HTERT RPE-1 (cell line): ENCODE results near the gene F10.
"Not testable (repeated sequence)": the region's sequence is repeated elsewhere in the genome, so short reads cannot be mapped to it uniquely, and the experiment has no call there.

Source experiments
- in situ Hi-C: fragments of 300-500 bp; cut with MboI; formaldehyde crosslinking; loops from 4 replicates; pipeline ENCODE4 v1.14.3; 2020; ENCODE audit warnings: low sequenced_read_pairs

The F10 gene

DNA sequence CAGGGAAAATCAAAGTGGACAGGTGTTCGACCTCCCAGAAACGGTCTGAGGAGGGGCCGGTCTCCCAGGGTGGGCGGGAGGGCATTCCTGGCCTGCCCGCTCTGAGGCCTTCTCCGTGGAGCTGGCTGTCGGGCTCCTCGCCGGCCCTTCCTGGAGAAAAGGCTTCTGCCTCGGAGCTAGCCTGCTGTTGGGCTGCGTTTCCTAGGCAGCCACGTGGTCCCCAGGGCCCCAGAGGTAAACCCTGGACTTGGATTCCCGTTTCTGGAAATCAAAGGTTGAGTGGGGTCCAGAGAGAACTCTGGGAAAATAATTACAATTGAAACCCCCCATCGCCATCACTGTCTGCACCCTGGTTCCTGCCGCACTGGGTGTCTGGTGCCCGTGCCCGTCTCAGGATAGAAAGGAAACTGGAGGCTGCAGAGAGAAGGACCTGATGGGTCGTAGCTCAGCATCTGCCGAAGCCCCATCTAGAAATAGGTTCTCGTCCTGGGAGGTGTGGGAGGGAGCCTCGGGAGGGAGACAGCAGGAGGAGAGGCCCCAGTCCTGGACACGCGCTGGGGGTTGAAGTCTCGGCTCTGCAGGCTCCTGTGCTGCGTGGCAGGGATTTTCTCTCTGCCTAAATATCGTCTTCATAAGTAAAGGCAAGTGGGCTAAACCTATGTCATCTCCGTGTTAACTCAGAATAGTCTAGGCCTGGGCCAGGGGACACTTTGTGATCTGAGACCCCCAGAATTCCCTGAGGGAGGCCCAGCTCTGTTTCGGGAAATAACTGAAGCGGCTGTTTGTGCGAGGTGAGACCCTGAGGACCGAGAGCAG is 28.2 kb downstream of the F10 start:
- in situ Hi-C loops: no loop called here

GRCh38 chr13:113151745-113152690 is 29.4 kb downstream of the F10 start:
- in situ Hi-C loops: no loop called here

GRCh38 chr13:113152691-113152983 is 30.0 kb downstream of the F10 start:
- in situ Hi-C loops: no loop called here

GRCh38 chr13:113152984-113153809 is 30.6 kb downstream of the F10 start:
- in situ Hi-C loops: no loop called here

DNA sequence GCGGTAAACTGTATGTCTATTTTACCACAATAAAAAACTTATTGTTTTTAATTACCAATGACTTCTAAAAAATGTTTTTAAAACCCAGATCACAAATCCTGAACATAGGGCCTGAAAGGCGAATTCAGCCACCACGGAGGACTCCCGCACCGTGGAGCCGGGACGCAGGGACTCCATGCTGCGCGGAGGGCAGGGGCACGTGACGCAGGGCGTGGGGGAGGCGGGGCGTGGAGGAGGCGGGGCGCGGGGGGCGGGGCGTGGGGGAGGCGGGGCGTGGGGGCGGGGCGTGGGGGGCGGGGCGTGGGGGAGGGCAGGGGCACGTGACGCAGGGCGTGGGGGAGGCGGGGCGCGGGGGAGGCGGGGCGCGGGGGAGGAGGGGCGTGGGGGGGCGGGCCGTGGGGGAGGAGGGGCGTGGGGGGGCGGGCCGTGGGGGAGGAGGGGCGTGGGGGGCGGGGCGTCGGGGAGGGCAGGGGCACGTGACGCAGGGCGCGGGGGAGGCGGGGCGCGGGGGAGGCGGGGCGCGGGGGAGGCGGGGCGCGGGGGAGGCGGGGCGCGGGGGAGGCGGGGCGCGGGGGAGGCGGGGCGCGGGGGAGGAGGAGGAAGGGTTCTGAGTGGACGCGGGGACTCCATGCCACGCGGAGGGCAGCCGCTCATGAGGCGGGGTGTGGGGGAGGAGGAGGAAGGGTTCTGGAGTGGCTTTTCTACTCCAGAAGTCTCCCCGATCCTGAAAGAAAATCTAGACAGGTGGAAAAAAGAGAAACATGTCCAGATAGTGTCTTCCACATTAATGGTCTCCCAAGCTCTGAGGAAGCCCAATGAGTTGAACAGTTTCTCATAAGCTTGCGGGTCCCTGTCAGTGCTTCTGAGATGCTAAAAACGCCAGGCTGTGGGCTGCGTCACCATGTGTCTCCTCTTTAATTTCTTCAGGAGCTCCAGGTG is 31.5 kb downstream of the F10 start:
- in situ Hi-C loops: no loop called here

GRCh38 chr13:113155201-113155600 is 32.6 kb downstream of the F10 start:
- in situ Hi-C loops: no loop called here

DNA sequence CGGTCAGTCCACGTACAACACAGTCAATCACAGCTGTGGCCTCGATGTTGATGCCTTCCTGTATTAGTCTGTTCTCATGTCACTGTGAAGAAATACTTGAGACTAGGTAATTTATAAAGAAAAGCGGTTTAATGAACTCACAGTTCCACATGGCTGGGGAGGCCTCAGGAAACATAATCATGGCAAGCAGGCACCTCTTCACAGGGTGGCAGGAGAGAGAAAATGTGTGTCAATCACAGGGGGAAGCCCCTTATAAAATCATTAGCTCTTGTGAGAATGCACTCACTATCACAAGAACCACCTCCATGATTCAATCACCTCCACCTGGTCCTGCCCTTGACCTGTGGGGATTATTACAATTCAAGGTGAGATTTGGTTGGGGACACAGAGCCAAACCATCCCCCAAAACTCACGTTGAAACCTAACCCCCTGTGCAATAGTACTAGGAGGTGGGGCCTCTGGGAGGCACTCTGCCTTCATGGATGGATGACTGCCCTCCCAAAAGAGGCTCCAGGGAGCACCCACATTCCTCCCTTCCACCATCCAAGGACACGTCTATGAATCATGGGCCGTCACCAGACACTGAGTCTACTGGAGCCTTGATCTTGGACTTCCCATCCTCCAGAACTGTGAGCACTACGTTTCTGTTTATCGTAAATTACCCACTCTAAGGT is 33.5 kb downstream of the F10 start:
- in situ Hi-C loops: no loop called here

DNA sequence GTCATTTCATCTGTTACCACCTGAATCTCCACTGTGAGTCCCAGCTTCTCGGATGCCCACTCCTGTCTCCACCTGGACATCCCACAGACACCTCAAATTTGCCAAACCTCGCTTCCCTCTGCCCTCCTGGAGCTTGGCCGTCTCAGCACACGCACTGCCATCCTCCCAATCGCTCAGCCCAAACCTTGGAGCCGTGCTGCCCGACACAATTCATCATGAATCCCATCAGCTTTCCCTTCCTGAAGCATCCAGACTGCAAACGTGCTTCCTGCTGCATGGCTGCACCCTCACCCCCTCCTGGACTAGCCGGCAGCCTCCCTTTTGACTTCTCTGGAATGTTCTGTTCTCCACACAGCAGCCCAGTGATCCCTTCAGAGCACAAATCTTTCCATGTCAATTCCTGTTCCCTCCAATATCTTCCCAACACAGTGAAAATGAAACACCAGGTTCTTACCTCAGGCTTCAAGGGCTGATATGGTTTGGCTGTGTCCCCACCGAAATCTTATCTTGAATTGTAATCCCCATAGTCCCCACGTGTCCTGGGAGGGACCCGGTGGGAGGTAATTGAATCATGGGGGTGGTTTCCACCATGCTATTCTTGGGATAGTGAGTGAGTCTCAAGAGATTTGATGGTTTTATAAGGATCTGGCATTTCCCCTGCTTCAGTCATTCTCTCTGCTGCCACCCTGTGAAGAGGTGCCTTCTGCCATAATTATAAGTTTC is 34.8 kb downstream of the F10 start:
- in situ Hi-C loops: no loop called here

- in situ Hi-C loops: no loop called here
Observed at GRCh38 chr13:113157929-113158747, 35.5 kb downstream of the F10 start, which contains the start of gene PROZ. TSS of gene PROZ (plus strand) at chr13:113158648. CDS start at chr13:113158661, 13 bp downstream.

DNA sequence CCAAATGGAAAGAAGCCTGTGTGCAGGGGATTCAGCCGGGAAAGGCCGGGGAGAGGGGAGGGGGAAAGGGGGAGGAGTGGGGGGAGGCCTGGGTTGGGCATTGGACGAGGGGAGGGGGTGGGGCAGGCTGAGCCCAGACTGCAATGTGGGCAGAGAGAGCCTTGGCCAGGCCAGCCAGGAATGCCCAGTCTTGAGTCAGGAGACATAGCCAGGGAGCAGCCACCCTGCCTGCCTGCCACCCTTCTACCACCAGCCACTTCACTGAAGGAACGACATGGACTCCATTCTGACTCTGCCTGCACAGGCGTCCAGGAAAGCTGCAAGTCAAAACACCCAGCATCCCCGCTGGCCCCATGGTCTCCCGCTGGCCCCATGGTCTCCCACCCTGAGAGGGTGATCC is 36.3 kb downstream of the F10 start:
- in situ Hi-C loops: no loop called here

- in situ Hi-C loops: no loop called here
Observed at GRCh38 chr13:113159701-113160100, 37.1 kb downstream of the F10 start.

GRCh38 chr13:113160983-113161382 is 38.4 kb downstream of the F10 start:
- in situ Hi-C loops: no loop called here

- in situ Hi-C loops: no loop called here
Observed at GRCh38 chr13:113161433-113161832, 38.8 kb downstream of the F10 start.

DNA sequence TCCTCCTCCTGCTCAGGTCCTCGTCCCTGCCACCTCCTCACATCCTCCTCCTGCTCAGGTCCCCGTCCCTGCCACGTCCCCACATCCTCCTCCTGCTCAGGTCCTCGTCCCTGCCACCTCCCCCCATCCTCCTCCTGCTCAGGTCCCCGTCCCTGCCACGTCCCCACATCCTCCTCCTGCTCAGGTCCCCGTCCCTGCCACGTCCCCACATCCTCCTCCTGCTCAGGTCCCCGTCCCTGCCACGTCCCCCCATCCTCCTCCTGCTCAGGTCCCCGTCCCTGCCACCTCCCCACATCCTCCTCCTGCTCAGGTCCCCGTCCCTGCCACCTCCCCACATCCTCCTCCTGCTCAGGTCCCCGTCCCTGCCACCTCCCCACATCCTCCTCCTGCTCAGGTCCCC is 39.4 kb downstream of the F10 start:
- in situ Hi-C loops: not testable (repeated sequence)

DNA sequence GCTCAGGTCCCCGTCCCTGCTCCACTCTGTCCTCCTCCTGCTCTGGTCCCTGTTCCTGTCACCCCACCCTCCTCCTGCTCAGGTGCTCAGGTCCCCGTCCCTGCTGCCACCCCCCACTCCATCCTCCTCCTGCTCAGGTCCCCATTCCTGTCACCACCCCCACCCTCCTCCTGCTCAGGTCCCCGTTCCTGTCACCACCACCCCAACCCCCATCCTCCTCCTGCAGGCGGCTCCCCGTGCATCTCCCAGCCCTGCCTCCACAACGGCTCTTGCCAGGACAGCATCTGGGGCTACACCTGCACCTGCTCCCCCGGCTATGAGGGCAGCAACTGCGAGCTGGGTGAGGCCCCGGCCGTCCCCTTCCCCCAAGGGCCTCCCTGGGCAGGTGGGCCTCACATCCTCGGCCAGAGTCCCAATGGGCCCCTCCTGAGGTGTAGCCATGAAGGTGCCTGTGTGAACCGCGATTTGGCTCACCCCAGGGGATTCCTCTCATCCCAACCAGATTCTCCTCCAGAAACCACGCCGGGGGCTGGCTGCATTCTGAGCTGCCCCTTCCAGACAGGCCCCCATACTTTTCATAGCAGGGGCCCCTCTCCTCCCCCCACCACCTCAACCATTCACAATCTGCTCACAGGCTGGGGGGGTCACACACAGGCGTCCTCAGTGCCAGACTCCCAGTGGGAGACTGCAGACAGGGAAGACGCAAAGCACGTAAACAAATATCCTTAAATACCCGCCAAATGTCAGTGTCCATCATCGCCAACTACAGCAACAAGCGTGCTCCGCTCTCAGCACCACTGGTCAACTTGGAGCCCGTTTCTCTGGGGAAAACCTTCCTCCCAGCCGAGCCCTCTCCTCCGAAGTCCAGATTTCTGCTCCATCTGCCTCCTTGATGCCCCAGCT is 40.4 kb downstream of the F10 start:
- in situ Hi-C loops: no loop called here

- in situ Hi-C loops: no loop called here
Observed at GRCh38 chr13:113164492-113164891, 41.9 kb downstream of the F10 start.

DNA sequence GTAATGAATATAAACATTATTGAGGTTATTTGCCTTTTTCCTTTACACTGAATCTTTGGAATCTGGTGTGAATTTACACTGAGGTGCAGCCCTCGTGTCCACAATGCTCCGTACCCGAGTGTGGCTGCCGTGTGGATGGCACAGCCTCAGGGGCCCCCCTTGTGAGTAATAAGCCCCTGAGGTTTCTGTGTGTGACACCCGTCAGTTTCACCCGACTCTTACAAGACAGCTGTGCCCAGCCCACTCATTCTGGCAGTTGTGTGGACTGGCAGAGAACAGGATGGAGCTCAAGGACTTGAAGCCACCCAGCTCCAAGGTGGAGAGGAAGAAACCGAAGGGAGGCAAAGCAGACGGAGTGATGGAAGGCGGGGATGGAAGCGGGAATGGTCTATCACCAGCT is 43.7 kb downstream of the F10 start:
- in situ Hi-C loops: no loop called here
